Keratinocyte (primary cell): ENCODE results near the gene EID1.

Experiments used
- EZH2 ChIP-seq: IDR thresholded peaks from one replicate; pipeline ENCODE4 v1.6.1; 2012; ENCODE audit warnings: inconsistent platforms, mild to moderate bottlenecking, low read length, moderate library complexity
- TF ChIP-seq, protein P1 (sequence below), 3 experiments: IDR thresholded peaks in 1 of 3; conservative IDR thresholded peaks in 1 of 3; optimal IDR thresholded peaks in 1 of 3; 2 replicates in 2 of 3; 3 replicates in 1 of 3; pipeline versions ENCODE3 to v1.5.1; 2011; ENCODE audit warnings: low read length in 3 of 3, mild to moderate bottlenecking in 3 of 3, moderate library complexity in 2 of 3, control low read depth in 1 of 3, inconsistent platforms in 1 of 3; ENCODE audit not compliant: insufficient read depth in 2 of 3; ENCODE audit errors: extremely low read depth in 1 of 3

DNA sequence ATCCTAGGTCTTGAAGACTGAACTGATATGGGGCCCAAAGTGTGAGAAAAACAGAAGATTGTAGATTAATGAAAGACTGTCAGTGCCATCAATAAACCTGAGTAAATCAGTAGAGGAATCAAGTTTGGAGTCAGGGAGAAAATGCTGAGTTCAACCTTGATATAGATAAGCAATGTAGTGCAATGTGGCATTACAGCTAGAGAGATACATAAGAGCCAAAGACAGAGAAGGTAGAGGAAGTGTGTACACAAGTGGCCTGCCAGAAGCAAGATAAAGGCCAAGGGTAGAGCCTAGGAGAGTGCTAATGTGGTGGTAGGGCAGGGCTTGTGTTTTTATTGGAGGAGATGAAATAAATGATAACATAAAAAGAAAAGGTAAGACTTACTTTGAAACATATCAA, 26.0 kb upstream of the EID1 start:
- TF ChIP-seq, protein P1, sequence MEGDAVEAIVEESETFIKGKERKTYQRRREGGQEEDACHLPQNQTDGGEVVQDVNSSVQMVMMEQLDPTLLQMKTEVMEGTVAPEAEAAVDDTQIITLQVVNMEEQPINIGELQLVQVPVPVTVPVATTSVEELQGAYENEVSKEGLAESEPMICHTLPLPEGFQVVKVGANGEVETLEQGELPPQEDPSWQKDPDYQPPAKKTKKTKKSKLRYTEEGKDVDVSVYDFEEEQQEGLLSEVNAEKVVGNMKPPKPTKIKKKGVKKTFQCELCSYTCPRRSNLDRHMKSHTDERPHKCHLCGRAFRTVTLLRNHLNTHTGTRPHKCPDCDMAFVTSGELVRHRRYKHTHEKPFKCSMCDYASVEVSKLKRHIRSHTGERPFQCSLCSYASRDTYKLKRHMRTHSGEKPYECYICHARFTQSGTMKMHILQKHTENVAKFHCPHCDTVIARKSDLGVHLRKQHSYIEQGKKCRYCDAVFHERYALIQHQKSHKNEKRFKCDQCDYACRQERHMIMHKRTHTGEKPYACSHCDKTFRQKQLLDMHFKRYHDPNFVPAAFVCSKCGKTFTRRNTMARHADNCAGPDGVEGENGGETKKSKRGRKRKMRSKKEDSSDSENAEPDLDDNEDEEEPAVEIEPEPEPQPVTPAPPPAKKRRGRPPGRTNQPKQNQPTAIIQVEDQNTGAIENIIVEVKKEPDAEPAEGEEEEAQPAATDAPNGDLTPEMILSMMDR (optimal IDR thresholded peaks at IDR 0.05 in 1 of 3, IDR thresholded peaks at IDR 0.05 in 1 of 3, conservative IDR thresholded peaks at IDR 0.05 in 1 of 3; ENCODE audit: extremely low read depth in 1 of 3, insufficient read depth in 2 of 3, low read length in 3 of 3), result no peak
- TF ChIP-seq EZH2, result no peak
